Gastrocnemius medialis (tissue), 4 donors: ENCODE results near the gene FGD5. TPM values are rescaled to one million over a fixed set of nuclear protein-coding genes. Genes with fewer than 3 reads are reported as not detected.

ENCODE experiments used
- ATAC-seq, 2 donors: fragments of 150-250 bp; one replicate each; pipeline ENCODE4 v1.9.1; 2016
- DNase-seq, 2 donors: peaks; one replicate each; pipeline ENCODE4 v3.0.0-alpha.2; 2019
- H3K27ac ChIP-seq, 4 donors: fragments of 200-600 bp; sonication (generic); 1 replicate in 1 of 4; 2 replicates in 3 of 4; pipeline ENCODE4 v1.5.1; 2016 to 2018; ENCODE audit warnings: mild to moderate bottlenecking in 2 of 4, moderate library complexity in 1 of 4
- H3K27me3 ChIP-seq, 3 donors: fragments of 200-600 bp; sonication (generic) in 2 of 3; 1 replicate in 1 of 3; 2 replicates in 2 of 3; pipeline versions ENCODE4 v1.5.1 to v1.6.0; 2016 to 2019; ENCODE audit warnings: mild to moderate bottlenecking in 1 of 3, moderate library complexity in 1 of 3
- H3K36me3 ChIP-seq, 2 donors: fragments of 200-600 bp; sonication (generic) in 1 of 2; one replicate each; pipeline ENCODE4 v1.5.1; 2017 to 2018
- H3K4me1 ChIP-seq, 2 donors: fragments of 200-600 bp; sonication (generic) in 1 of 2; one replicate each; pipeline ENCODE4 v1.5.1; 2016 to 2017; ENCODE audit warnings: mild to moderate bottlenecking in 2 of 2
- H3K4me3 ChIP-seq, 4 donors: fragments of 200-600 bp; sonication (generic) in 3 of 4; 1 replicate in 1 of 4; 2 replicates in 3 of 4; pipeline ENCODE4 v1.5.1; 2016 to 2019; ENCODE audit warnings: mild to moderate bottlenecking in 2 of 4
- H3K9me3 ChIP-seq, 3 donors: fragments of 200-600 bp; sonication (generic) in 2 of 3; 1 replicate in 1 of 3; 2 replicates in 2 of 3; pipeline ENCODE4 v1.5.1; 2016 to 2019
- CTCF ChIP-seq, 5 experiments: fragments of 450-650 bp in 3 of 5; fragments of 200-600 bp in 2 of 5; sonication (generic) in 2 of 5; IDR thresholded peaks in 4 of 5; conservative IDR thresholded peaks in 1 of 5; 1 replicate in 4 of 5; 2 replicates in 1 of 5; pipeline ENCODE4 v1.5.1; 2016 to 2019; ENCODE audit warnings: antibody characterized with exemption in 5 of 5, mild to moderate bottlenecking in 3 of 5, moderate library complexity in 3 of 5
- POLR2A ChIP-seq, 2 donors: fragments of 450-650 bp; IDR thresholded peaks; one replicate each; pipeline ENCODE4 v1.6.1; 2017; ENCODE audit warnings: antibody characterized with exemption in 2 of 2, mild to moderate bottlenecking in 2 of 2, moderate library complexity in 2 of 2
- in situ Hi-C, 4 donors: fragments of 200-750 bp; cut with MboI; loops; one replicate each; pipeline versions ENCODE4 v1.15.0 to v1.8.0; 2017; ENCODE audit warnings: low sequenced_read_pairs in 4 of 4
- intact Hi-C: fragments of 100-400 bp; cut with DNase I; formaldehyde crosslinking; loops from one replicate; pipeline ENCODE4 v1.15.1; 2023; ENCODE audit warnings: low total_unique reads
- total RNA-seq, 4 donors: library from RNA; depleted of rRNA; stranded (reverse); fragments of >200 nt; gene quantifications; one replicate each; pipeline versions ENCODE4 v1.1.0 to v1.2.3, GENCODE V29; 2016

FGD5 gene
- total RNA-seq, 4 donors from 2014 or later = 4.4 to 8.4 (median 5.2) TPM

- peaks cover 0 to 4% of the 10 kb centered on the region in 2 donors for H3K4me1 ChIP-seq
- H3K4me3 ChIP-seq = no peak overlapping the region
- in situ Hi-C loops = loop anchor here (5.0 to 25.0 kb wide), 3 partner anchors 120 to 132 kb away; no protein-coding TSS in a partner anchor
- no peaks in the 10 kb centered on the region for H3K9me3 ChIP-seq
- no peak for ATAC-seq
- DNase-seq = no peak
- H3K36me3 ChIP-seq = no peaks in the 10 kb centered on the region
- no peak for TF ChIP-seq POLR2A (IDR thresholded peaks at IDR 0.05)
- no peaks in the 10 kb centered on the region for H3K27me3 ChIP-seq
- H3K27ac ChIP-seq = peak overlapping the region in 3 of 4 donors; percentile 18 to 54 (median 51)
- intact Hi-C loops = loop anchor here (10.0 kb wide), 1 partner anchor 52 kb away; no protein-coding TSS in a partner anchor
Measured at GRCh38 chr3:14792691-14793121, 26.1 kb upstream of the FGD5 start.

- peaks cover 0 to 4% of the 10 kb centered on the region in 2 donors for H3K4me1 ChIP-seq
- ATAC-seq (peak in 1 of 2 donors; percentile 31), DNase-seq (no peak)
- intact Hi-C loops = loop anchor here (10.0 kb wide), 1 partner anchor 52 kb away; no protein-coding TSS in a partner anchor
- H3K27ac ChIP-seq = peak overlapping the region in 3 of 4 donors; percentile 18 to 54 (median 51)
- no peak for TF ChIP-seq POLR2A (IDR thresholded peaks at IDR 0.05)
- no peak for TF ChIP-seq CTCF (IDR thresholded peaks at IDR 0.05 in 4 of 5, conservative IDR thresholded peaks at IDR 0.05 in 1 of 5)
- no peaks in the 10 kb centered on the region for H3K36me3 ChIP-seq
- no peak overlapping the region for H3K4me3 ChIP-seq
- H3K27me3 ChIP-seq = no peaks in the 10 kb centered on the region
- in situ Hi-C loops = loop anchor here (5.0 to 25.0 kb wide), 3 partner anchors 119 to 132 kb away; no protein-coding TSS in a partner anchor
- no peaks in the 10 kb centered on the region for H3K9me3 ChIP-seq
Measured at GRCh38 chr3:14793126-14793857, 25.5 kb upstream of the FGD5 start.

GRCh38 chr3:14793858-14794234 is 24.9 kb upstream of the FGD5 start:
- Histone ChIP-seq H3K27me3 (no peaks in the 10 kb centered on the region), H3K36me3 (no peaks in the 10 kb centered on the region), H3K9me3 (no peaks in the 10 kb centered on the region), H3K4me1 (peaks cover 0 to 4% of the 10 kb centered on the region in 2 donors), H3K27ac (peak overlapping the region in 3 of 4 donors; percentile 18 to 54 (median 24)), H3K4me3 (no peak overlapping the region)
- ATAC-seq = no peak
- TF ChIP-seq CTCF (IDR thresholded peaks at IDR 0.05 in 4 of 5, conservative IDR thresholded peaks at IDR 0.05 in 1 of 5) (no peak), POLR2A (IDR thresholded peaks at IDR 0.05) (no peak)
- in situ Hi-C loops = loop anchor here (5.0 to 25.0 kb wide), 3 partner anchors 118 to 131 kb away; no protein-coding TSS in a partner anchor
- no peak for DNase-seq
- intact Hi-C loops = loop anchor here (10.0 kb wide), 1 partner anchor 51 kb away; no protein-coding TSS in a partner anchor

- peaks cover 0 to 4% of the 10 kb centered on the region in 2 donors for H3K4me1 ChIP-seq
- no peak overlapping the region for H3K27ac ChIP-seq
- no peaks in the 10 kb centered on the region for H3K36me3 ChIP-seq
- no peaks in the 10 kb centered on the region for H3K9me3 ChIP-seq
- DNase-seq = no peak
- H3K4me3 ChIP-seq = no peak overlapping the region
- ATAC-seq = no peak
- no peak for TF ChIP-seq POLR2A (IDR thresholded peaks at IDR 0.05)
- no peak for TF ChIP-seq CTCF (IDR thresholded peaks at IDR 0.05 in 4 of 5, conservative IDR thresholded peaks at IDR 0.05 in 1 of 5)
- intact Hi-C loops (loop anchor here (10.0 kb wide), 1 partner anchor 50 kb away; no protein-coding TSS in a partner anchor), in situ Hi-C loops (loop anchor here (5.0 to 25.0 kb wide), 3 partner anchors 118 to 130 kb away; no protein-coding TSS in a partner anchor)
- H3K27me3 ChIP-seq = no peaks in the 10 kb centered on the region
Measured at GRCh38 chr3:14794435-14794834, 24.3 kb upstream of the FGD5 start.

- Histone ChIP-seq H3K27ac (no peak overlapping the region), H3K9me3 (no peaks in the 10 kb centered on the region), H3K4me3 (no peak overlapping the region), H3K36me3 (no peaks in the 10 kb centered on the region), H3K4me1 (peaks cover 0 to 4% of the 10 kb centered on the region in 2 donors), H3K27me3 (no peaks in the 10 kb centered on the region)
- intact Hi-C loops (loop anchor here (10.0 kb wide), 1 partner anchor 49 kb away; no protein-coding TSS in a partner anchor), in situ Hi-C loops (loop anchor here in 3 of 4 donors (10.0 to 25.0 kb wide), 2 partner anchors 116 to 129 kb away; no protein-coding TSS in a partner anchor)
- TF ChIP-seq CTCF (IDR thresholded peaks at IDR 0.05 in 4 of 5, conservative IDR thresholded peaks at IDR 0.05 in 1 of 5) (no peak), POLR2A (IDR thresholded peaks at IDR 0.05) (no peak)
- no peak for DNase-seq
- ATAC-seq = peak in 1 of 2 donors; percentile 13
Measured at GRCh38 chr3:14795996-14796395, 22.8 kb upstream of the FGD5 start.
